B cell (primary cell): ENCODE results near the gene SLC12A1. TPM values are rescaled to one million over a fixed set of nuclear protein-coding genes. Genes with fewer than 3 reads are reported as not detected.

Experiments used
- ATAC-seq: fragments of 200-7000 bp; cut with Tn5 transposase; one replicate; pipeline ENCODE4 v1.10.0; 2021; ENCODE audit warnings: low read depth, mild to moderate bottlenecking, moderate number of reproducible peaks, moderate library complexity
- CTCF ChIA-PET: fragments of 350-600 bp; sonication (Branson Sonifier 250); formaldehyde crosslinking; loops from one replicate; lab custom pipeline; 2021; ENCODE audit warnings: antibody characterized with exemption, inconsistent platforms; lab: Charles Lee
- POLR2A ChIA-PET: fragments of 350-600 bp; sonication (Branson Sonifier 250); formaldehyde crosslinking; loops from one replicate; lab custom pipeline; 2021; ENCODE audit warnings: antibody characterized with exemption; lab: Charles Lee
- DNase-seq: peaks from one replicate; pipeline ENCODE4 v3.0.0; 2013
- H2AFZ ChIP-seq: 2 replicates; pipeline ENCODE4 v1.6.1; 2012; ENCODE audit warnings: mild to moderate bottlenecking, low read depth, low read length; ENCODE audit not compliant: insufficient read depth, poor library complexity, severe bottlenecking
- H3K27ac ChIP-seq, 2 donors: 1 replicate in 1 of 2; 2 replicates in 1 of 2; pipeline ENCODE4 v1.5.1; 2012 to 2013; ENCODE audit warnings: low read length in 2 of 2, mild to moderate bottlenecking in 2 of 2, moderate library complexity in 1 of 2
- H3K27me3 ChIP-seq, 4 experiments: fragments of 200-600 bp in 1 of 4; sonication (generic) in 1 of 4; replicated peaks in 1 of 4; 1 replicate in 2 of 4; 2 replicates in 2 of 4; pipeline versions ENCODE4 v1.6.1 to v1.7.0; 2013 to 2016; ENCODE audit warnings: low read length in 3 of 4, mild to moderate bottlenecking in 2 of 4, mixed read lengths in 1 of 4, moderate library complexity in 1 of 4; ENCODE audit not compliant: insufficient read depth in 4 of 4, control insufficient read depth in 3 of 4; ENCODE audit errors: control extremely low read depth in 1 of 4
- H3K36me3 ChIP-seq, 2 experiments: replicated peaks in 1 of 2; 1 replicate in 1 of 2; 2 replicates in 1 of 2; pipeline versions ENCODE4 v1.6.1 to v1.7.1; 2013; ENCODE audit warnings: low read length in 1 of 2; ENCODE audit not compliant: insufficient read depth in 2 of 2, control insufficient read depth in 1 of 2; ENCODE audit errors: control extremely low read depth in 1 of 2, extremely low read depth in 1 of 2
- H3K4me1 ChIP-seq, 2 donors: fragments of 200-600 bp in 1 of 2; sonication (generic) in 1 of 2; 1 replicate in 1 of 2; 2 replicates in 1 of 2; pipeline versions ENCODE4 v1.5.1 to v1.6.1; 2013 to 2017; ENCODE audit warnings: low read length in 2 of 2; ENCODE audit not compliant: control insufficient read depth in 2 of 2, insufficient read depth in 2 of 2
- H3K4me2 ChIP-seq: replicated peaks from 2 replicates; pipeline ENCODE3; 2012; ENCODE audit warnings: mild to moderate bottlenecking, low read depth, low read length; ENCODE audit not compliant: poor library complexity, severe bottlenecking
- H3K4me3 ChIP-seq, 5 experiments: fragments of 200-600 bp in 1 of 5; sonication (generic) in 1 of 5; 1 replicate in 3 of 5; 2 replicates in 2 of 5; pipeline versions ENCODE4 v1.5.1 to v1.7.0; 2011 to 2016; ENCODE audit warnings: low read length in 4 of 5, mild to moderate bottlenecking in 4 of 5, low read depth in 2 of 5, control low read depth in 1 of 5, moderate library complexity in 1 of 5; ENCODE audit not compliant: insufficient read depth in 1 of 5; ENCODE audit errors: control extremely low read depth in 1 of 5, extremely low read depth in 1 of 5
- H3K79me2 ChIP-seq: fragments of 200-600 bp; sonication (generic); one replicate; pipeline ENCODE4 v1.6.0; 2016; ENCODE audit warnings: low read length; ENCODE audit not compliant: control insufficient read depth, insufficient read depth
- H3K9ac ChIP-seq: fragments of 200-600 bp; sonication (generic); 2 replicates; pipeline ENCODE4 v1.6.1; 2017; ENCODE audit warnings: mild to moderate bottlenecking, low read length, moderate library complexity
- H3K9me3 ChIP-seq, 3 donors: one replicate each; pipeline versions ENCODE4 v1.6.1 to v1.7.1; 2013; ENCODE audit warnings: low read length in 2 of 3; ENCODE audit not compliant: control insufficient read depth in 2 of 3, insufficient read depth in 1 of 3; ENCODE audit errors: control extremely low read depth in 1 of 3
- H4K20me1 ChIP-seq: 2 replicates; pipeline ENCODE4 v1.6.0; 2012; ENCODE audit warnings: mild to moderate bottlenecking, low read length; ENCODE audit not compliant: insufficient read depth, control insufficient read depth, poor library complexity, severe bottlenecking
- H3K27ac Mint-ChIP-seq: one replicate; pipeline ENCODE4 v1.8.0; 2021; ENCODE audit warnings: mixed read lengths
- H3K27me3 Mint-ChIP-seq: one replicate; pipeline ENCODE4 v1.8.0; 2021; ENCODE audit warnings: mixed read lengths
- H3K4me1 Mint-ChIP-seq: one replicate; pipeline ENCODE4 v1.8.0; 2021; ENCODE audit warnings: mixed read lengths
- H3K4me3 Mint-ChIP-seq: one replicate; pipeline ENCODE4 v1.8.0; 2021; ENCODE audit warnings: mixed read lengths
- H3K9me3 Mint-ChIP-seq: one replicate; pipeline ENCODE4 v1.8.0; 2022; ENCODE audit warnings: mixed read lengths; ENCODE audit not compliant: insufficient read depth
- CTCF ChIP-seq: fragments of 200-600 bp; IDR thresholded peaks from one replicate; pipeline ENCODE4 v1.8.0; 2022; ENCODE audit warnings: antibody characterized with exemption, mild to moderate bottlenecking
- EZH2 ChIP-seq: IDR thresholded peaks from 2 replicates; pipeline ENCODE4 v1.6.1; 2012; ENCODE audit warnings: borderline replicate concordance, low read depth, mild to moderate bottlenecking, moderate library complexity, low read length; ENCODE audit not compliant: insufficient read depth, poor library complexity, severe bottlenecking
- WGBS: methylation state at CpG from one replicate; pipeline ENCODE4 v1.1.5; 2013; ENCODE audit warnings: missing lambda C conversion rate; ENCODE audit not compliant: insufficient coverage; 5-methylcytosine and 5-hydroxymethylcytosine counted together
- intact Hi-C: fragments of 100-400 bp; cut with micrococcal nuclease; formaldehyde crosslinking; loops from one replicate; pipeline ENCODE4 v1.10.0; 2022
- polyA plus RNA-seq: library from polyadenylated mRNA; depleted of rRNA; stranded (reverse); fragments of >200 nt; gene quantifications from 2 replicates; pipeline ENCODE4 v1.2.3, GENCODE V29; 2012
- total RNA-seq, 2 donors: library from RNA; stranded (reverse); fragments of 120-200 nt in 1 of 2; gene quantifications; 1 replicate in 1 of 2; 2 replicates in 1 of 2; pipeline versions ENCODE4 v1.2.3 to v1.2.4, GENCODE V29; 2013 to 2022

Gene SLC12A1
- total and polyA plus RNA-seq, 2 donors (not counting 1 experiment from before 2014, with no cell fraction given): not detected

- no peak for ATAC-seq
- H3K79me2 ChIP-seq: no peaks in the 10 kb centered on the region
- Mint-ChIP-seq H3K9me3 (no peaks in the 10 kb centered on the region), H3K27ac (no peak overlapping the region), H3K27me3 (peaks cover 4% of the 10 kb centered on the region), H3K4me3 (no peak overlapping the region), H3K4me1 (no peaks in the 10 kb centered on the region)
- H3K4me2 ChIP-seq: no peak overlapping the region
- intact Hi-C loops: no loop called here
- POLR2A ChIA-PET: no interaction called here
- H3K36me3 ChIP-seq: no peaks in the 10 kb centered on the region
- H3K4me1 ChIP-seq: no peaks in the 10 kb centered on the region
- no peaks in the 10 kb centered on the region for H3K27me3 ChIP-seq
- no peak overlapping the region for H3K9ac ChIP-seq
- no peak for DNase-seq
- H3K4me3 ChIP-seq: no peak overlapping the region
- WGBS: 100% methylated on average over 2 of the region's 4 CpGs
- H3K27ac ChIP-seq: no peak overlapping the region
- TF ChIP-seq EZH2 (no peak), CTCF (no peak)
- H3K9me3 ChIP-seq: peaks cover 0 to 1% (median 0%) of the 10 kb centered on the region in 3 donors
- CTCF ChIA-PET: no interaction called here
- no peak overlapping the region for H2AFZ ChIP-seq
- no peaks in the 10 kb centered on the region for H4K20me1 ChIP-seq
Measured at GRCh38 chr15:48273049-48273448, 66.9 kb downstream of the SLC12A1 start.

- H3K4me3 Mint-ChIP-seq: no peak overlapping the region
- H3K27me3 ChIP-seq: no peaks in the 10 kb centered on the region
- H3K4me1 ChIP-seq: no peaks in the 10 kb centered on the region
- peaks cover 0 to 1% (median 0%) of the 10 kb centered on the region in 3 donors for H3K9me3 ChIP-seq
- DNase-seq (no peak), ATAC-seq (no peak)
- no peak overlapping the region for H3K4me2 ChIP-seq
- H4K20me1 ChIP-seq: no peaks in the 10 kb centered on the region
- intact Hi-C loops: no loop called here
- H2AFZ ChIP-seq: no peak overlapping the region
- no peak overlapping the region for H3K27ac Mint-ChIP-seq
- H3K9me3 Mint-ChIP-seq: no peaks in the 10 kb centered on the region
- TF ChIP-seq CTCF (no peak), EZH2 (no peak)
- H3K36me3 ChIP-seq: no peaks in the 10 kb centered on the region
- H3K27ac ChIP-seq: no peak overlapping the region
- H3K79me2 ChIP-seq: no peaks in the 10 kb centered on the region
- CTCF ChIA-PET: interaction anchor here (1.9 kb wide), 1 partner anchor 10 kb away, joined by 4 read pairs; no protein-coding TSS in a partner anchor
- H3K27me3 Mint-ChIP-seq: no peaks in the 10 kb centered on the region
- POLR2A ChIA-PET: no interaction called here
- H3K4me3 ChIP-seq: no peak overlapping the region
- H3K4me1 Mint-ChIP-seq: no peaks in the 10 kb centered on the region
- no peak overlapping the region for H3K9ac ChIP-seq
Measured at GRCh38 chr15:48278666-48279065, 72.6 kb downstream of the SLC12A1 start.
